ENCODE results near the gene LRFN3.
"Not testable (repeated sequence)": the region's sequence is repeated elsewhere in the genome, so short reads cannot be mapped to it uniquely, and the experiment has no call there.

LRFN3 gene

DNA sequence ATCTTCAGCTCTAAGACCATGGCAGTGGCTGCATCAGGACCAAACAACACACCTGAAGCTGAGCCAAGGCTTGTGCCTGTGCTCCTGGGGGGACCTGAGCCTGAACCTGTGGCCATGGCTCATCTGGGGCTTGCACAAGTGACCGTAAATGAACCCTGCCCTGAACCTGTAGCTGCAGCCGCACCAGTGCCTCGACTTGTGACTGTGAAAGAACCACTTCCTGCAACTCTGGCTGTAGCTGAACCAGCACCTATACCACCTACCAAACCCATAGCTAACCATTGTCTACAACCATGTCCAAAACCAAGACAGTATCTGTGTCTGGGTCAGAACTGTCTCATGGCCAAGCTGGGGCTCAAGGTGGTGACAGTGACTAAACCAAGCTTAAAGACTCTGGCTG is 30.6 kb downstream of the LRFN3 start:
- H3K27ac Mint-ChIP-seq, result no peak overlapping the region
- H3K27me3 Mint-ChIP-seq, result no peaks in the 10 kb centered on the region
- peaks cover 2% of the 10 kb centered on the region for H3K4me1 Mint-ChIP-seq (ENCODE audit: low read depth)
- no peaks in the 10 kb centered on the region for H3K36me3 Mint-ChIP-seq
- no peaks in the 10 kb centered on the region for H3K9me3 Mint-ChIP-seq (ENCODE audit: low read depth)
- no peak overlapping the region for H3K4me3 Mint-ChIP-seq

DNA sequence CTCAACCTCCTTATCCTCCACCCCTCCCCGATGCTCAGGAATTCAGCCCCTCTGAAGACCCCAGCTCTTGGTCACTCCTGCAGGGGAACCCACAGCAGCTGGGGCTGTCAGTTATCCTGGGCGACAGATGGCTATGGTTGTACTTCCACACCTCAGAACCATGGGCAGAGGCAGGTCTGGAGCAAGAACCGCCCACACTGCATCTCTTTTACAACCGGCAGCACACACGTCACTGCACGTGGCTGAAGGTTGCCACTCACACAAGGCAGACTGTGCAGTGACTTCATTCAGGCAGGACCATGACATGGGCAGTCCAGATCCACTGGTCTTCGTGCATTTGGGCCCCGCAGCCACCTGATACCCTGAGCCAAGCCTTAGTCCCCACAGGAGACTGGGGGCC is 37.3 kb downstream of the LRFN3 start:
- Mint-ChIP-seq H3K27ac (no peak overlapping the region), H3K27me3 (no peaks in the 10 kb centered on the region), H3K36me3 (no peaks in the 10 kb centered on the region), H3K4me3 (no peak overlapping the region), H3K4me1 (ENCODE audit: low read depth) (peaks cover 2% of the 10 kb centered on the region), H3K9me3 (ENCODE audit: low read depth) (no peaks in the 10 kb centered on the region)

DNA sequence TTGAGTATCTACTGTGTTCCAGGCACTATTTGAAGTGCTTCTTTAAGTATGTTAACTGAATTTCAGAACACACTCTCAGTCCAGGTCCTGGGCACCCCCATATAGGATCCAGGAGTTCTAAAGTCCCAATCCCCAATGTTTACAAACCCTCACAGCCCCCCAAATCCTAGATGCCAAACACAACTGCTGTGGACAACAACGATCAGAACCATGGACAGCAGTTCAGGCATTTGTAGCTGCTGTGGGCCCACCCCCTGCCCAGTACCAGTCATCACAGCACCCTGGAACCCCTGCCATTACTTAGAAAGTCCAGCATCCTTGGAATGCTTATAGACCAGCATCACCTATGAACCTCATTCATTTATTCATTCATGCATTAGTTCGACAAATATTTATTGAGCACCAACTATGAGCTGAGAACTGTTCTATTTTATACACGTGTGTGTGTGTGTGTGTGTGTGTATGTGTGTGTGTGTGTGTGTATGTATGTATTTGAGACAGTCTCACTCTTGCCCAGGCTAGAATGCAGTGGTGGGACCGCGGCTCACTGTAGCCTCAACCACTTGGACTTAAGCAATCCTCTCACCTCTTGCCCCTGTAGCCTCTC is 39.5 kb downstream of the LRFN3 start:
- Mint-ChIP-seq H3K9me3 (ENCODE audit: low read depth) (no peaks in the 10 kb centered on the region), H3K27ac (no peak overlapping the region), H3K4me3 (no peak overlapping the region), H3K27me3 (peaks cover under 1% of the 10 kb centered on the region), H3K36me3 (no peaks in the 10 kb centered on the region), H3K4me1 (ENCODE audit: low read depth) (no peaks in the 10 kb centered on the region)

DNA sequence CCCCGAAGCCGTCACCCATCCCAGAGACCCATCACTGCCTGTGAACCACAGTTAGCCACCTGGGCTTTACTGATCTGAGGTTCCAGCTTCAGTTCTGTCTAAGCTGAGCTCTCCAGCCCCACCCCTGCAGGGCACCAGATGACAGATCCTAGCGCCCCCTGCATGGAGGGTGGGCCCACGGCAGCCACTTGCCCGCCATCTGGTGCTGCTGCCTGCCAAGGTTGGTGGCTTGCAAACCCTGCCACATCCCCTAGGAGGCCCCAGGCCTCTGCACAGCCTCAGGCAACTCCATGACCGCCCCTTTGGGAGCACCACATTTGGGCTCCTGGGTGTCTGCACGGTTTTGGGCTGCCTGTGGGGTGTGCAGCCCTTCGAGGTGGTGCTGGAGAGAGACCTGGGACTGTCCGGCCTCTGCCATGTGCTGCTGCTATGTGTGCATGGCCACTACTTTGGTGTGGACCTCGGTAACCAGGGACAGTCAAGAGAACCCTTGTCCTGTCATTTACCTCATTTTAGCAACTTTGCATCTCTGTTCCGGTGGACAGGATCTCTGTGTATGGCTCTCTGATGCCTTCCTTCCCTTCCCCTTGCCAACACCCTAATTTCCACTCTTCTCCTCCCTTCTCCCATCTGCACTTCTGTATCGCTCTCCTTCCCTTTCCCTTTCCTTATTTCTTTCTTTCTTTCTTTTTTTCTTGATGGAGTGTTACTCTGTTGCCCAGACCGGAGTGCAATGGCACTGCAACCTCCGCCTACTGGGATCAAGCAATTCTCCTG is 41.5 kb downstream of the LRFN3 start:
- H3K4me3 Mint-ChIP-seq, result no peak overlapping the region
- H3K36me3 Mint-ChIP-seq, result no peaks in the 10 kb centered on the region
- H3K4me1 Mint-ChIP-seq (ENCODE audit: low read depth), result no peaks in the 10 kb centered on the region
- peaks cover 3% of the 10 kb centered on the region for H3K27me3 Mint-ChIP-seq
- no peaks in the 10 kb centered on the region for H3K9me3 Mint-ChIP-seq (ENCODE audit: low read depth)
- H3K27ac Mint-ChIP-seq, result no peak overlapping the region

DNA sequence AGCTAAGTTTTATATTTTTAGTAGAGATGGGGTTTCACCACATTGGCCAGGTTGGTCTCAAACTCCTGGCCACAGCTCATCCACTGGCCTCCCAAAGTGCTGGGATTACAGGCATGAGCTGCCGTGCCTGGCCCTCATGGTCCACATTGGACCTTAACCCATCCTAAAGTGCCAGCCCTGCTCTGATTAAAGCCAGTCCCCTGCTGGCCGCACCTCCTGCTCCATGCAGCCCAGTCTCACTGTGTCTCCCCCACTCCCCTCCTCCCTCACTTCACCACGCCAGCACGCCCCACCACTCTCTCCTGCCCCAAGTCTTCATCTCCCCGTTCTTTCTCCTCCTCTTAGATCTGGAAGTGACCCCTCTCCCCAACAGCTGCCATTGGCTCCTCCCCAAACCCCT is 42.1 kb downstream of the LRFN3 start:
- peaks cover 3% of the 10 kb centered on the region for H3K27me3 Mint-ChIP-seq
- no peak overlapping the region for H3K27ac Mint-ChIP-seq

DNA sequence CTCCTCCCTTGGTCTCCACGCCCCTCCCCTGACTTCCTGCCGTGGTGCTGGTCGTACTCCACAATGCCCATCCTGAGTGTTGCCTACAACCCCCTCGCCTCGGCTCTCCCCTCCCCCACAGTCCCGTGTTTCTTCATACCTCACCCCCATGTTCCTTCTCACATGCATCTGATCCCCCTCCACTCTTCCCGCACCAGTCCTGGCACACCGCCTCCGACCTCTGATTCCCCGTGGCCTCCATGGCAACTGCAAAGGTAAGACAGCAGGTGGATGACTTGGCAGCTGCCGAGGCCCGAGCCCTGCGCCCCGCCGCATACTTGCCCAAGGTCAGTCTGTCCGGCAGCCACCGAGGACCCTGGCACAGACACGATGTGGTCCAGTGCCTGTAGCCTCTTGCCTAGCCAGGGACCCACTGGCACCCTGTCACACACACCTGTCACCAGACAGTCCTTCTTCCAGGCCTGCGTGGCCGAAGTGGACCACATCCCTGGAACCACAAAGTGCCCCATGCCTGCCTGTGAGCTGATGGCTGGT is 42.7 kb downstream of the LRFN3 start:
- Mint-ChIP-seq H3K4me1 (ENCODE audit: low read depth) (no peaks in the 10 kb centered on the region), H3K36me3 (no peaks in the 10 kb centered on the region), H3K9me3 (ENCODE audit: low read depth) (no peaks in the 10 kb centered on the region), H3K27ac (no peak overlapping the region), H3K27me3 (peaks cover 4% of the 10 kb centered on the region), H3K4me3 (no peak overlapping the region)

More for the DNA sequence above, 42.1 kb downstream of the LRFN3 start:
- no peaks in the 10 kb centered on the region for H3K36me3 Mint-ChIP-seq
- H3K4me1 Mint-ChIP-seq (ENCODE audit: low read depth), result no peaks in the 10 kb centered on the region
- H3K4me3 Mint-ChIP-seq, result no peak overlapping the region
- no peaks in the 10 kb centered on the region for H3K9me3 Mint-ChIP-seq (ENCODE audit: low read depth)

DNA sequence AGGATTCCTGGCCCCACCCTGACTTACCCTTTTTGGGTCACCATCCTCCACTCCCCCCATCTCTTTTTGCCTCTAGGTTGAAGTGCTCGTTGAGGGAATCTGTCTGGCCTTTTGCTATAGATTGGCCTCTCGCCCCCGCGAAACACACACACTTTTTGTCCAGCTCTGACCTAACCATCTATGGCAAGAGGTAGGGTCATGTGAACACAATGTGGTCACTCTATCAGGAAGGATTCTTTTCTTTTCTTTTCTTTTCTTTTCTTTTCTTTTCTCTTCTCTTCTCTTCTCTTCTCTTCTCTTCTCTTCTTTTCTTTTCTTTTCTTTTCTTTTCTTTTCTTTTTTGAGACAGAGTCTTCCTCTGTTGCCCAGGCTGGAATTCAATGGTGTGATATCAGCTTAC is 44.8 kb downstream of the LRFN3 start:
- H3K27ac Mint-ChIP-seq; H3K9me3 Mint-ChIP-seq (ENCODE audit: low read depth); H3K4me1 Mint-ChIP-seq (ENCODE audit: low read depth); H3K36me3 Mint-ChIP-seq; H3K4me3 Mint-ChIP-seq: not testable (repeated sequence)
- peaks cover 20% of the 10 kb centered on the region for H3K27me3 Mint-ChIP-seq

DNA sequence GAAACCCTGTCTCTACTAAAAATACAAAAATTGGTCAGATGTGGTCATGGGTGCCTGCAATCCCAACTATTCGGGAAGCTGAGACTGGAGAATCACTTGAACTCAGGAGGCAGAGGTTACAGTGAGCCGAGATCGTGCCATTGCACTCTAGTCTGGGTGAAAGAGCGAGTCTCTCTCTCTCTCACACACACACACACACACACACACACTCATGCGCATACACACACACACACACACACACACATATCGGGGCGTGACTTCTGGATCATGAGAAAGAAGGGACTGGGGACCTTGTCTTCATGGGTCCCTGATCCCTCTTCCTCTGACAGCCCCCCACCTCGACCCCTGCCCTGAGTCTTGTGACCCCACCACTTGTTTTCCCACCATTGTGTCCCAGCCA is 47.0 kb downstream of the LRFN3 start:
- Mint-ChIP-seq H3K9me3 (ENCODE audit: low read depth) (no peaks in the 10 kb centered on the region), H3K36me3 (no peaks in the 10 kb centered on the region), H3K4me1 (ENCODE audit: low read depth) (peaks cover 6% of the 10 kb centered on the region), H3K4me3 (no peak overlapping the region), H3K27me3 (peaks cover 24% of the 10 kb centered on the region), H3K27ac (no peak overlapping the region)

DNA sequence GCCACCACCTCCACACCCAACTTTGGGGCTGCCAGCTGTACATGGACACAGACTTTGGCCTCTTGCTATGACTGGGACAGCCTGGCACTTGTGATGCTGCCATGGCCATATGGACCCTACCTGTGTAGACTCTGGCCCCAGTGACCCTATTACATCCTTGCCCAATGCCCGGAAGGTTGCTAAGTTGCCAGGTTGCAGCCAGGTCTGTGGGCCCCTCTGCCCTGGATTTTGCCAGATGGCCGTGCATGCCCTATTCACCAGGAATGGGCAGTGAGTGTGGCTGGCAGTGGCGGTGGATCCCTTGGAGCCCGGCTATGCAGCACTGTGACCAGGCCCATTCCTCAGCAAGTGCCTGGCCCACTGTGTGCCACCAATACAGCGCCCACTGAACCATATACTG is 49.9 kb downstream of the LRFN3 start:
- H3K27me3 Mint-ChIP-seq, result peaks cover 22% of the 10 kb centered on the region
- H3K4me1 Mint-ChIP-seq (ENCODE audit: low read depth), result peaks cover 6% of the 10 kb centered on the region
- no peaks in the 10 kb centered on the region for H3K9me3 Mint-ChIP-seq (ENCODE audit: low read depth)
- H3K27ac Mint-ChIP-seq, result no peak overlapping the region
- H3K36me3 Mint-ChIP-seq, result peaks cover 2% of the 10 kb centered on the region
- peak overlapping the region; percentile 73 for H3K4me3 Mint-ChIP-seq

DNA sequence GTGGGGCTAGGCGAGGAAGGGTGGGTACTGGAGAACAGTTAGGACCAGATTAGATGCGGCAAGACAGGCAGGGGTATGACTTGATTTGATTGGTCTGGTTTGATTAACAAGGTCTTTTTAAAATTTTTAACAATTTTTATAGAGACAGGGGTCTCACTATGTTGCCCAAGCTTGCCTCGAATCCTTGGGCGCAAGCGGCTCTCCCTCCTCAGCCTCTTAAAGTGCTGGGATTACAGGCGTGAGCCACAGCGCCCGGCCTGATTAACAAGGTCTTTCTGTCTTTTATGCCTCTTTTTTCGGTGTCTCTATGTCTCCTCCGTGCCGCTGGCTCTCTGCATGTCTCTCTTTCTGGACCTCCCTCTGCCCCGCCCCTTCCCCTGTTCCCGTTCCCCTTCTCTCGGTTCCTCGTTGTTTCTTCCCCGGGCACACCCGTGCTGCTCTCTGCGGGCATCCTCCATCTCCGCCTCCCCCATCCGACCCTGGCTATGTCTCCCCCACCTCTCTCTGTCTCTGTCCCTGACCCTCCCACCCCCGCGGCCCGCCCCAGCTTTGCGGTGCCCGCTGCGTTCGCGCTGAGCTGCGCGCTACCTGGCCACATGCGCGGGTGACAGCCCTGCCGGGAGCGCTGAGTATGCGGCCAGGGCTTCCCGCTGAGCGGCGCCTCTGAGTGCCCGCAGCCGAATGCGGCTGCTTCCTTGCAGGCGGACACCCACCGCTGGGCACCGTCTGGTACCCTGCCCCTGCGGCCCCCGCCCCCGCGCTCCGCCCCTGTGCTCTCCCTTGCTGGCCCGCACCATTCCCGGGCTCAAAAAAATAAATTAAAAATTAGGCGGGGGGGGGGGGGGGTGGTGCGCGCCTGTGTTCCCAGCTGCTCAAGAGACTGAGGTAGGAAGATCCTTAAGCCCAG is 50.7 kb downstream of the LRFN3 start:
- peaks cover 22% of the 10 kb centered on the region for H3K27me3 Mint-ChIP-seq
- H3K27ac Mint-ChIP-seq, result no peak overlapping the region
- H3K9me3 Mint-ChIP-seq (ENCODE audit: low read depth), result no peaks in the 10 kb centered on the region
- peaks cover 2% of the 10 kb centered on the region for H3K36me3 Mint-ChIP-seq
- H3K4me1 Mint-ChIP-seq (ENCODE audit: low read depth), result peaks cover 6% of the 10 kb centered on the region
- H3K4me3 Mint-ChIP-seq, result peak overlapping the region; percentile 83

DNA sequence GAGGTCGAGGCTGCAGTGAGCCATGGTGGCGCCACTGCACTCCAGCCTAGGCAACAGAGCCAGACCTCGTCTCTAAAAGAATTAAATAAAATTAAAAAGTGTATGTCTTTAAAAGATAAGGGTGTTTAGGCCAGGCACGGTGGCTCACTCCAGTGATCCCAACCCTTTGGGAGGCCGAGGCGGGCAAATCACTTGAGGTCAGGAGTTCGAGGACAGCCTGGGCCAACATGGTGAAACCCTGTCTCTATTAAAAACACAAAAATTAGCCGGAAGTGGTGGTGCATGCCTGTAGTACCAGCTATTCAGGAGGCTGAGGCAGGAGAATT is 51.4 kb downstream of the LRFN3 start:
- H3K27me3 Mint-ChIP-seq, result peaks cover 22% of the 10 kb centered on the region
- no peak overlapping the region for H3K27ac Mint-ChIP-seq
- H3K9me3 Mint-ChIP-seq (ENCODE audit: low read depth), result no peaks in the 10 kb centered on the region
- H3K4me1 Mint-ChIP-seq (ENCODE audit: low read depth), result peaks cover 6% of the 10 kb centered on the region
- no peak overlapping the region for H3K4me3 Mint-ChIP-seq
- H3K36me3 Mint-ChIP-seq, result peaks cover 2% of the 10 kb centered on the region

DNA sequence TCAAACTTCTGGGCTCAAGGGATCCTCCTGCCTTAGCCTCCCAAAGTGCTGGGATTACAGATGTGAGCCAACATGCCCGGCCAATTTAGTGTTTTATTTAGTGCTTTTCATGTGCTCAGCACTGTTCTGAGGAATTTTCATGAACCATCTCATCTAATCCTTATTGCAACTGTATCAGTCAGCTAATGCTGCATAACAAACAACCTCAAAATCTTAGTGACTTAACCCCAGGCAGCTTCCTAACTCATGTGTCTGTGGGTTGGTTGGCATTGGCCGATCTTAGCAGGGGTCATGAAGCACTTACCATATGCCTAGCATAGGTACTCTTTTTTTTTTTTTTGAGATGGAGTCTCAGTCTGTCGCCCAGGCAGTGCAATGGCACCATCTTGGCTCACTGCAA is 52.6 kb downstream of the LRFN3 start:
- no peak overlapping the region for H3K4me3 Mint-ChIP-seq
- peaks cover 6% of the 10 kb centered on the region for H3K4me1 Mint-ChIP-seq (ENCODE audit: low read depth)
- H3K27me3 Mint-ChIP-seq, result peaks cover 21% of the 10 kb centered on the region
- no peaks in the 10 kb centered on the region for H3K9me3 Mint-ChIP-seq (ENCODE audit: low read depth)
- H3K27ac Mint-ChIP-seq, result no peak overlapping the region
- H3K36me3 Mint-ChIP-seq, result peaks cover 2% of the 10 kb centered on the region

DNA sequence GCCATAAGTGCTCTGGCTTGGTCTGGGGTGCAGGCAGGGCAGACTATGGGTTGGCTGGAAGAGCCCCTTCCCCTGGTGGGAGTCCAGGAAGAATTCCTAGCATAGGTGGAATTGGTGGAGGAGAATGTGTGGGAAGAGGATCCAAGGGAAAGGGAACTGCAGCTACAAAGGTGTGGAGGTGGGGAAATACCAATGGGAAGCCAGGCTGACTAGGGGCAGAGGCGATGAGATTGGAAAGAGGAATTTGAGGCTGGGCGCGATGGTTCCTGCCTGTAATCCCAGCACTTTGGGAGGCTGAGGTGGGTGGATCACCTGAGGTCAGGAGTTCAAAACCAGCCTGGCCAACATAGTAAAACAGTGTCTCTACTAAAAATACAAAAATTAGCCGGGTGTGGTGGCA is 54.0 kb downstream of the LRFN3 start:
- no peak overlapping the region for H3K27ac Mint-ChIP-seq
- H3K4me1 Mint-ChIP-seq (ENCODE audit: low read depth), result peaks cover 9% of the 10 kb centered on the region
- peaks cover 2% of the 10 kb centered on the region for H3K36me3 Mint-ChIP-seq
- H3K27me3 Mint-ChIP-seq, result peaks cover 13% of the 10 kb centered on the region
- H3K9me3 Mint-ChIP-seq (ENCODE audit: low read depth), result no peaks in the 10 kb centered on the region
- H3K4me3 Mint-ChIP-seq, result no peak overlapping the region

DNA sequence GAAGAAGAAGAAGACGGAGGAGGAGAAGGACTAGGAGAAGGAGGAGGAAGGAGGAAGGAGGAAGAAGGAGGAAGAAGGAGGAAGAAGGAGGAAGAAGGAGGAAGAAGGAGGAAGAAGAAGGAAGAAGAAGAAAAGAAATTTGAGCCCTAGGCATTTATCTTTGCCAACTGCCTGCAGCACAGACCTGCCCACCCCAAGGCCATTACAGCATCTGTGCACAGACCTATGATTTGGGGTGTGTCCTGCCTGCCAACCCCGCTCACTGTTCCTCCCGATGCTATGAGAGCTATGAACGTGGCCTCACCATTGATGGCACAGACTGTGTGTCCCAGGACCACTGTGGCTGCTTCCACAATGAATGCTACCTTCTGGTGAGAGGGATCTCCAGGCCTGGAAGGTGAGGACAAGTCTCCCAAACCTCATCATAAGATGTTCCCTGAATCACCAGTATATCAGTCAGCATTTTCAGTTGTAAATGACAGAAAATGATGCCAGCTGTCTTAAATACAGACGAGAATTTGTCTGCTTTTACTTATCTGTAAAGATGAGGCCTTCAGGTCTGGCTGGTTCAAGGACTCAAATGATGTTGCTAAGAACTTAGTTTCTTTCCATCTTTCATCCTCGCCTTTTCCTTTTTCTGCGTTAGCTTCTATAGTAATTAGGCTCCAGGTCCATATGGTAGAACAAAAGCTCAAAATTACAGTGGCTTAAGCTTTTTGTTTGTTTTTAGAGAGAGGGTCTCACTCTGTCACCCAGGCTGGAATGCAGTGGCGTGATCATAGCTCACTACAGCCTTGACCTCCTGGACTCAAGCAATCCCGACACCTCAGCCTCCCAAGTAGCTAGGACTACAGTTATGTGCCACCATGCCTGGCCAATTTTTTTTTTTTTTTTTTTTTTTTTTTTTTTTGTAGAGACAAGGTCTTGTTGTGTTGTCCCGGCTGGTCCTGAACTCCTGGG is 54.9 kb downstream of the LRFN3 start:
- Mint-ChIP-seq H3K4me3 (no peak overlapping the region), H3K36me3 (peaks cover 2% of the 10 kb centered on the region), H3K4me1 (ENCODE audit: low read depth) (peaks cover 13% of the 10 kb centered on the region), H3K27ac (no peak overlapping the region), H3K27me3 (peaks cover 5% of the 10 kb centered on the region), H3K9me3 (ENCODE audit: low read depth) (no peaks in the 10 kb centered on the region)

All from activated naive CD8-positive, alpha-beta T cell (primary cell).